CD4-positive, alpha-beta T cell treated with Interleukin-17A for 4 hours (primary cell): ENCODE measurements around the gene BAD.
"Not testable (repeated sequence)": the region's sequence is repeated elsewhere in the genome, so short reads cannot be mapped to it uniquely, and the experiment has no call there.

Experiments used
- DNase-seq: peaks from one replicate; pipeline ENCODE4 v3.0.0-alpha.2; 2020; ENCODE audit warnings: mixed read lengths

The BAD gene

GRCh38 chr11:64255135-64256128, 29.0 kb downstream of the BAD start:
- DNase-seq: no peak

- no peak for DNase-seq
Measured at GRCh38 chr11:64254326-64254725, 30.1 kb downstream of the BAD start.

GRCh38 chr11:64253481-64253880, 31.0 kb downstream of the BAD start:
- DNase-seq: no peak

- no peak for DNase-seq
Measured at GRCh38 chr11:64253043-64253442, 31.4 kb downstream of the BAD start.

GRCh38 chr11:64252003-64252872, 32.2 kb downstream of the BAD start:
- peak; percentile 44 for DNase-seq

GRCh38 chr11:64251753-64252002, 32.8 kb downstream of the BAD start:
- no peak for DNase-seq

GRCh38 chr11:64251016-64251752, 33.3 kb downstream of the BAD start, which contains the start of gene PLCB3:
TSS of gene PLCB3 (plus strand) at chr11:64251530. CDS start at chr11:64251650, 120 bp downstream.
- peak; percentile 67 for DNase-seq

- DNase-seq: no peak
Measured at GRCh38 chr11:64250415-64251015, 34.0 kb downstream of the BAD start.

GRCh38 chr11:64249563-64250414, 34.7 kb downstream of the BAD start:
- DNase-seq: no peak

GRCh38 chr11:64249038-64249437, 35.4 kb downstream of the BAD start:
- no peak for DNase-seq

GRCh38 chr11:64248578-64248977, 35.9 kb downstream of the BAD start:
- no peak for DNase-seq

- no peak for DNase-seq
Measured at GRCh38 chr11:64247729-64248531, 36.5 kb downstream of the BAD start.

GRCh38 chr11:64246871-64247728, 37.4 kb downstream of the BAD start, which contains the start of gene PPP1R14B:
TSS of gene PPP1R14B (minus strand) at chr11:64246943. CDS start at chr11:64246673, 270 bp downstream.
- peak; percentile 91 for DNase-seq

- not testable (repeated sequence) for DNase-seq
Measured at GRCh38 chr11:64246621-64246870, 37.9 kb downstream of the BAD start.

GRCh38 chr11:64245797-64246620, 38.5 kb downstream of the BAD start:
- DNase-seq: peak; percentile 91

GRCh38 chr11:64245401-64245796, 39.1 kb downstream of the BAD start:
- DNase-seq: peak; percentile 84

- DNase-seq: peak; percentile 26
Measured at GRCh38 chr11:64244966-64245365, 39.5 kb downstream of the BAD start.

- no peak for DNase-seq
Measured at GRCh38 chr11:64244107-64244506, 40.4 kb downstream of the BAD start.
